GM21717 (cell line): ENCODE results near the gene ACSL3.

Experiments
- ATAC-seq: cut with Tn5 transposase; IDR thresholded peaks from one replicate; pipeline ENCODE4 v1.9.1; 2021; ENCODE audit warnings: mild to moderate bottlenecking, moderate library complexity; ENCODE audit not compliant: unreplicated experiment

Gene ACSL3

GRCh38 chr2:222939208-222939856, 78.5 kb downstream of the ACSL3 start:
- peak; percentile 82 for ATAC-seq

DNA sequence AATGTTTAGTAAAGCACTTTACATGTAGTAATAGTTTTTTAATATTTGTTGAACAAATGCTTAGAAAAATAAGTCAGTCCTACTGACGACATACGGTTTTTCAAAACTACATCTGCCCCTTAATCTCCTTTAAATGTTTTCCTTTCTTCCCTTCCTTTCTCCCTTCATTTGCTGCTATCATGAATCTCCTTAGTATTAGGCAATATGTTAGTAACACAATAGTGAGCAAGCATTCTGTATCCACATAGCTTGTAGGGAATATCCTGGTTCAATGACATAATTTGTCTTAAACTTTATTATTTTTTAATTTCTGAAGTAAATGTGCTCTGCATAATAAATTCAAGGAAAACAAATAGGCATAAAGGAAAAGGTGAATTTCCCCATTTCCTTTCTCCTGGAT, 79.1 kb downstream of the ACSL3 start:
- ATAC-seq = no peak

DNA sequence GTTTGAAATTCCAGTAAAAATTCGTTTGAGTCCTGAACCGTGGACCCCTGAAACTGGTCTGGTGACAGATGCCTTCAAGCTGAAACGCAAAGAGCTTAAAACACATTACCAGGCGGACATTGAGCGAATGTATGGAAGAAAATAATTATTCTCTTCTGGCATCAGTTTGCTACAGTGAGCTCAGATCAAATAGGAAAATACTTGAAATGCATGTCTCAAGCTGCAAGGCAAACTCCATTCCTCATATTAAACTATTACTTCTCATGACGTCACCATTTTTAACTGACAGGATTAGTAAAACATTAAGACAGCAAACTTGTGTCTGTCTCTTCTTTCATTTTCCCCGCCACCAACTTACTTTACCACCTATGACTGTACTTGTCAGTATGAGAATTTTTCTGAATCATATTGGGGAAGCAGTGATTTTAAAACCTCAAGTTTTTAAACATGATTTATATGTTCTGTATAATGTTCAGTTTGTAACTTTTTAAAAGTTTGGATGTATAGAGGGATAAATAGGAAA, 80.7 kb downstream of the ACSL3 start:
- ATAC-seq = no peak

DNA sequence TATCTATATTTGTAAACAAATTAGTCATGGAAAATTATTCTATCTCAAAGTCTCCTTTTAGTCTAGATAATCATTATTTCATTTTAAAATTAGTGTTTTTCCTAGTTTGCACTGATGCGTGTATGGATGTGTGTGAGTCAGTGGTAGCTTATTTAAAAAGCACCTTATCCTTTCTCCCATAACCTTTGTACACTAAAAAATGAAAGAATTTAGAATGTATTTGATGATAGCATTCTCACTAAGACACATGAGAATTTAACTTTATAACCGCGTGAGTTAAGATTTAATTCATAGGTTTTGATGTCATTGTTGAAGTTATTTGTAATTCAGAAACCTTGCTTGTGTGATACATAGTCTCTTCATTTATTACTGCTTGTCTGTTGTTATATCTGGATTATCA, 81.7 kb downstream of the ACSL3 start:
- ATAC-seq = no peak

- no peak for ATAC-seq
Observed at GRCh38 chr2:222942977-222943376, 82.1 kb downstream of the ACSL3 start.

- ATAC-seq = peak; percentile 90
Observed at GRCh38 chr2:222943820-222944219, 83.0 kb downstream of the ACSL3 start.

DNA sequence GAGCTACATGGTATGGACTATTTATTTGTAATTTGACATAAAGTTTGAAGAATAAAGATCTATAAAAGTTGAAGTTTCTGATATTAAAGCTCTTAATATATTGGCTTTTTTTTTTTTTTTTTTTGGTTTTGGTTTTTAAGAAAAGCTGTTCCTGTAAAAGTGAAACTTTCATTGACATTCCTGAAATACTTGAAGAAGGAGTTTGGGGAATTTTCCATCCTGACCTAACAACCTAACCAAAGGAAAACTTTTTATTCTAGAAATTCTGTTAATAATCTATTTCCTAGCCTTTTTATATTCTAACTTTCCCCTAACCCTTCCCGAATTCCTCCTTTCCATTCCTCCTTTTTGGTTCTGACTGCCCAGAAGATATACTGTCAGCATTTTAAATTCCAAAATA, 83.7 kb downstream of the ACSL3 start:
- no peak for ATAC-seq

- ATAC-seq = no peak
Observed at GRCh38 chr2:222944971-222945740, 84.3 kb downstream of the ACSL3 start.

- ATAC-seq = no peak
Observed at GRCh38 chr2:222945887-222946286, 85.1 kb downstream of the ACSL3 start.

- no peak for ATAC-seq
Observed at GRCh38 chr2:222946700-222947287, 86.0 kb downstream of the ACSL3 start.

DNA sequence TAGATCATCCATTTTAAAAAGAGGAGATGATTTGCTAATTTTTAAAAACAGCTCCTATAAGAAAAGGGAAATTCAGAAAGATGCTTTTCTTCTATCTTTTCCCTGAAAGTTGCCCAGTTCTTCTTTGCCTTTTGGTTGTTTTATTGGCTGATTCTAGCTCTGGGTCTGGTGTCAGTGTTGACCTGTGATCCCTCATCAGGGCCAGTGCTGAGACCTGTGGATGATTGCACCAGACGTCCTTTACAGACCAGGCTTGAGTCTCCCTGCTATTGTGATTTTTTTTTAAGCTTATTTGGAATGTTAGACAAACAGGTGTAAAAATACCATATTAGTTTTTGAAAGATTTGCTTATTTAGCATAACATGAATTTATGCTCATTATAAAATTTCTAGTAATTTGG, 88.2 kb downstream of the ACSL3 start:
- ATAC-seq = no peak

- ATAC-seq = no peak
Observed at GRCh38 chr2:222949690-222950323, 89.0 kb downstream of the ACSL3 start.

DNA sequence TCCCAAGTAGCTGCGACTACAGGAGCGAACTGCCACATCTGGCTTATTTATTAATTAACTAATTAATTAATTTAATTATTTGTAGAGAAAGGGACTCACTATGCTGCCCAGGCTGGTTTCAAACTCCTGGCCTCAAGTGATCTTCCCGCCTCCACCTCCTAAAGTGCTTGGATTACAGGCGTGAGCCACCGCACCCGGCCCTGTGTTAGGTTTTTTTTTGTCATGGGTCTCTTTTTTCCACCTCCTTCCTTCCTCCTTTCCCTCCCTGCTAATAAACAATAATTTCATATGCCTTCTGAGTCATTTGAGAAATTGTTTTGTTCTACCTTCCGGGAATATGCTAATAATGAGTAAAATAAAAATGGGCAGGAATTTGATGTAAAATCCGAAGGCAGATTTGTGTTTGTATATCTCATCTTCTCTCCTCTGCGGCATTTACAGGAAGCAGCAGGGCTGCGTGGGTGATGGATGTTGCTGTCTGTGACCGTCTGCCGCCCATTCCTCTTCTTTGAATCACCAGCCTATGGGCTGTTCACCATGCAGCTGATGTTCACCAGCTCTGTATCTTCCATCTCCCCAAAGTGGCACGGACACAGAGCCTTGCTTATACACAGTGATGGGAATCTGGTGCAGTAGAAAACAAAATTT, 89.9 kb downstream of the ACSL3 start:
- ATAC-seq = no peak

GRCh38 chr2:222952204-222952603, 91.4 kb downstream of the ACSL3 start:
- no peak for ATAC-seq

DNA sequence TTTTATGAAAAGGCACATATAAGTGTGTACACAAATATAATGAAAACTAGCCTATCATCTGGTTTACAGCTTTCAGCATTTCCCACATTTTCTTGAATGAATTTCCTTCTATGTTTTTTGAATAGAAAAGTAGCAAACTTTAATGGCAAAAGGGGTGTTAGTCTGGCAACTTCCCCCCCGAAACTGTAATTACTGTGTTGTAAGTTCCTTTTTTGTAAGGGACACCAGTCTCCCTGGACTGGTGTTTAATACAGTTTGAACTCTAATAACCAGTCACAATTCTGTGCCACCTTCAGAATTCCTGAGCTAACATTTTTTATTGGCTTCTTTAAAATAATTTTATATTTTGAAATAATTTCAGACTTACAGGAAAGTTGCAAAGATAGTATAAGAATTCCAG, 94.2 kb downstream of the ACSL3 start:
- no peak for ATAC-seq

DNA sequence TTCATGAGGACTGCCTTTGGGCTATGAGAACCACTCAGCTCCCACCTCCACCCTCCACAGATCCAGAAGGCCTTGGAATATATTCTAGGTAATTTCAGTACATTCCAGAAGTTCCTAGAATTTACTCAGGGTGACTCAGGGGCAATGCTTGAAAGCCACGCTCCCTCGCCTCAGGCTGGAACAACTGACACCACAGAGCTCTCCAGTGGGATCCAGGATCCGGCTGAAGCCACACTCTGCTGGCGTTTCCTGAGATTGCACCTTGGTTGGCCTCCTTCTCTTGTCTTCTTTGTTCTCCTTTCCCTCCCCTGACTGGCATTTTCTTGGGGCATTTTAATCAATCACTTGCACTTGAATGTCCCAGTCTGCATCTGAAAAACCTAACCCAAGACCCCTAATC, 98.5 kb downstream of the ACSL3 start:
- no peak for ATAC-seq

- peak; percentile 91 for ATAC-seq
Observed at GRCh38 chr2:222960126-222960525, 99.3 kb downstream of the ACSL3 start.

GRCh38 chr2:222963641-222964040, 102.8 kb downstream of the ACSL3 start:
- ATAC-seq = no peak

- no peak for ATAC-seq
Observed at GRCh38 chr2:222964376-222965031, 103.7 kb downstream of the ACSL3 start.

DNA sequence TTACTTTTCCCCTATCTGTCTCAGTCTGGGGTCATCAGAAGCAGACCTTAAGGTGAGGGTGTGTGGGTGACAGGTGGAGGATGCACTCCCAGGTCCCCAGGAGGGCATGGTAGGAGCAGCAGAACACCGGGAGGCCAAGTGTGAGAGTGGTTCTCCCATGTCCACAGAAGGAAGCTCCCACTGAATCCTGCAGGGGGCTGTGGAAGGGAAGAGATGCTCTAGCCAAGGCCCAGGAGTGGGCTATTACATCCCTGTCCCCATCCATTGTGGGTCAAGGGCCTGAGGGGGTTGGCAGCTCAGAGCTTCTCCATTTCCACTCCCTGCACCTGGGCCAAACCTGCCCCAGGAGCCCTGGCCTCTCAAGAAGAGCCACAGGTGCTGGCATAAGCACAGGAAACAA, 104.7 kb downstream of the ACSL3 start:
- ATAC-seq = no peak
